Measurements from ENCODE around the gene KLK15. TPM values are rescaled to one million over a fixed set of nuclear protein-coding genes. Genes with fewer than 3 reads are reported as not detected.

Gene KLK15
- total RNA-seq, 2 donors from 2014 or later: not detected

- no peak overlapping the region for H3K27ac Mint-ChIP-seq
- DNase-seq (ENCODE audit: low spot score in 2 of 2) (no peak), ATAC-seq (no peak)
- no peaks in the 10 kb centered on the region for H3K9me3 Mint-ChIP-seq
- H3K36me3 Mint-ChIP-seq: no peaks in the 10 kb centered on the region
These were observed 2.4 kb downstream of the KLK15 start for GRCh38 chr19:50831026-50831396.

- DNase-seq (ENCODE audit: low spot score in 2 of 2) (no peak), ATAC-seq (no peak)
- Mint-ChIP-seq H3K27ac (no peak overlapping the region), H3K9me3 (no peaks in the 10 kb centered on the region), H3K36me3 (no peaks in the 10 kb centered on the region)
These were observed 2.9 kb downstream of the KLK15 start for GRCh38 chr19:50830266-50831025.

- ATAC-seq: no peak
- Mint-ChIP-seq H3K9me3 (no peaks in the 10 kb centered on the region), H3K27ac (no peak overlapping the region), H3K36me3 (no peaks in the 10 kb centered on the region)
- DNase-seq (ENCODE audit: low spot score in 2 of 2): no peak
These were observed 3.6 kb downstream of the KLK15 start for GRCh38 chr19:50829801-50830200.

GRCh38 chr19:50827476-50827875, 5.9 kb downstream of the KLK15 start:
- H3K36me3 Mint-ChIP-seq: no peaks in the 10 kb centered on the region
- DNase-seq (ENCODE audit: low spot score in 2 of 2) (no peak), ATAC-seq (no peak)
- H3K27ac Mint-ChIP-seq: no peak overlapping the region
- no peaks in the 10 kb centered on the region for H3K9me3 Mint-ChIP-seq

- Mint-ChIP-seq H3K9me3 (no peaks in the 10 kb centered on the region), H3K27ac (no peak overlapping the region), H3K36me3 (no peaks in the 10 kb centered on the region)
- DNase-seq (ENCODE audit: low spot score in 2 of 2) (no peak), ATAC-seq (no peak)
These were observed 6.7 kb downstream of the KLK15 start for GRCh38 chr19:50826492-50827240.

- H3K27ac Mint-ChIP-seq: no peak within 1 kb of the TSS
- no peak for DNase-seq (ENCODE audit: low spot score in 2 of 2)
- peaks cover 0 to 4% of the 10 kb centered on the region in 2 donors for H3K36me3 Mint-ChIP-seq
- no peaks in the 10 kb centered on the region for H3K9me3 Mint-ChIP-seq
- no peak for ATAC-seq
These were observed 9.9 kb downstream of the KLK15 start, which contains the start of gene KLK1 for GRCh38 chr19:50823389-50824042. Gene KLK1 (minus strand): TSS chr19:50823787. CDS start chr19:50823748, 39 bp downstream.

- peaks cover 0 to 4% of the 10 kb centered on the region in 2 donors for H3K36me3 Mint-ChIP-seq
- ATAC-seq (no peak), DNase-seq (ENCODE audit: low spot score in 2 of 2) (no peak)
- no peak overlapping the region for H3K27ac Mint-ChIP-seq
- H3K9me3 Mint-ChIP-seq: no peaks in the 10 kb centered on the region
These were observed 10.6 kb downstream of the KLK15 start for GRCh38 chr19:50822661-50823208.

GRCh38 chr19:50821622-50822021, 11.8 kb downstream of the KLK15 start:
- no peak overlapping the region for H3K27ac Mint-ChIP-seq
- no peak for DNase-seq (ENCODE audit: low spot score in 2 of 2)
- no peaks in the 10 kb centered on the region for H3K9me3 Mint-ChIP-seq
- no peak for ATAC-seq
- peaks cover 4 to 7% of the 10 kb centered on the region in 2 donors for H3K36me3 Mint-ChIP-seq

- Mint-ChIP-seq H3K36me3 (peaks cover 7 to 11% of the 10 kb centered on the region in 2 donors), H3K9me3 (no peaks in the 10 kb centered on the region), H3K27ac (no peak overlapping the region)
- DNase-seq (ENCODE audit: low spot score in 2 of 2) (no peak), ATAC-seq (no peak)
These were observed 12.1 kb downstream of the KLK15 start for GRCh38 chr19:50821248-50821612.

- Mint-ChIP-seq H3K9me3 (no peaks in the 10 kb centered on the region), H3K27ac (peak overlapping the region in 1 of 2 donors; percentile 72), H3K36me3 (peaks cover 10 to 14% of the 10 kb centered on the region in 2 donors)
- DNase-seq (ENCODE audit: low spot score in 2 of 2) (no peak), ATAC-seq (no peak)
These were observed 12.7 kb downstream of the KLK15 start for GRCh38 chr19:50820549-50821247.

GRCh38 chr19:50820086-50820485, 13.3 kb downstream of the KLK15 start:
- DNase-seq (ENCODE audit: low spot score in 2 of 2): no peak
- H3K27ac Mint-ChIP-seq: no peak overlapping the region
- ATAC-seq: no peak
- no peaks in the 10 kb centered on the region for H3K9me3 Mint-ChIP-seq
- peaks cover 10 to 14% of the 10 kb centered on the region in 2 donors for H3K36me3 Mint-ChIP-seq

GRCh38 chr19:50819636-50820035, 13.7 kb downstream of the KLK15 start:
- Mint-ChIP-seq H3K27ac (no peak overlapping the region), H3K36me3 (peaks cover 10 to 14% of the 10 kb centered on the region in 2 donors), H3K9me3 (no peaks in the 10 kb centered on the region)
- no peak for DNase-seq (ENCODE audit: low spot score in 2 of 2)
- ATAC-seq: no peak

GRCh38 chr19:50818859-50819472, 14.4 kb downstream of the KLK15 start:
- DNase-seq (ENCODE audit: low spot score in 2 of 2): no peak
- Mint-ChIP-seq H3K36me3 (peaks cover 10 to 14% of the 10 kb centered on the region in 2 donors), H3K9me3 (no peaks in the 10 kb centered on the region), H3K27ac (no peak overlapping the region)
- no peak for ATAC-seq

GRCh38 chr19:50817941-50818858, 15.2 kb downstream of the KLK15 start:
- ATAC-seq (peak; percentile 28 to 64), DNase-seq (ENCODE audit: low spot score in 2 of 2) (peak in 1 of 2 donors; percentile 75)
- Mint-ChIP-seq H3K36me3 (peaks cover 10 to 14% of the 10 kb centered on the region in 2 donors), H3K27ac (peak overlapping the region in 1 of 2 donors; percentile 89), H3K9me3 (no peaks in the 10 kb centered on the region)

GRCh38 chr19:50815439-50815838, 17.9 kb downstream of the KLK15 start:
- Mint-ChIP-seq H3K36me3 (peaks cover 8 to 14% of the 10 kb centered on the region in 2 donors), H3K9me3 (peaks cover 2 to 3% of the 10 kb centered on the region in 2 donors), H3K27ac (no peak overlapping the region)
- ATAC-seq (no peak), DNase-seq (ENCODE audit: low spot score in 2 of 2) (no peak)

Measured in activated naive CD4-positive, alpha-beta T cell treated with anti-CD3 and anti-CD28 coated beads, Interleukin-2, amount 50 U/mL, for 72 hours (primary cell).